ENCODE results near the gene PNKD.

Gene PNKD

GRCh38 chr2:218260742-218261422 lies 9.4 kb upstream of the PNKD start, which contains the start of gene GPBAR1:
GPBAR1 (plus strand) TSS chr2:218261015; CDS start chr2:218262725, 1,710 bp downstream.
- Histone ChIP-seq H3K4me3 (ENCODE audit: low read length) (peak within 1 kb of the TSS; percentile 8; the same call in 1 of the 2 replicates), H3K36me3 (ENCODE audit: control insufficient read depth, low read length) (peaks cover 30% of the 10 kb centered on the region), H3K4me1 (ENCODE audit: control insufficient read depth, low read length) (peaks cover 49% of the 10 kb centered on the region), H4K20me1 (ENCODE audit: control insufficient read depth, insufficient read depth, low read depth, low read length) (no peaks in the 10 kb centered on the region), H3F3A (ENCODE audit: control insufficient read depth, insufficient read depth) (peaks cover 18% of the 10 kb centered on the region), H3K9me3 (ENCODE audit: control insufficient read depth, insufficient read depth, low read length) (no peaks in the 10 kb centered on the region), H3K27me3 (ENCODE audit: control insufficient read depth, low read length) (no peaks in the 10 kb centered on the region), H3K4me2 (ENCODE audit: low read length) (peak within 1 kb of the TSS; percentile 26), H3K9me2 (replicated peaks; ENCODE audit: control insufficient read depth, low read length) (no peaks in the 10 kb centered on the region), H3K79me2 (ENCODE audit: control insufficient read depth, low read length) (no peaks in the 10 kb centered on the region), H3K27ac (ENCODE audit: low read depth, low read length) (0 out of 2 replicates have a peak within 1 kb of the TSS, but pooled peaks have one; percentile 9)
- TF ChIP-seq EZH2phosphoT487 (IDR thresholded peaks at IDR 0.05; ENCODE audit: borderline replicate concordance, low read length) = no peak
- TF ChIP-seq, protein P1, sequence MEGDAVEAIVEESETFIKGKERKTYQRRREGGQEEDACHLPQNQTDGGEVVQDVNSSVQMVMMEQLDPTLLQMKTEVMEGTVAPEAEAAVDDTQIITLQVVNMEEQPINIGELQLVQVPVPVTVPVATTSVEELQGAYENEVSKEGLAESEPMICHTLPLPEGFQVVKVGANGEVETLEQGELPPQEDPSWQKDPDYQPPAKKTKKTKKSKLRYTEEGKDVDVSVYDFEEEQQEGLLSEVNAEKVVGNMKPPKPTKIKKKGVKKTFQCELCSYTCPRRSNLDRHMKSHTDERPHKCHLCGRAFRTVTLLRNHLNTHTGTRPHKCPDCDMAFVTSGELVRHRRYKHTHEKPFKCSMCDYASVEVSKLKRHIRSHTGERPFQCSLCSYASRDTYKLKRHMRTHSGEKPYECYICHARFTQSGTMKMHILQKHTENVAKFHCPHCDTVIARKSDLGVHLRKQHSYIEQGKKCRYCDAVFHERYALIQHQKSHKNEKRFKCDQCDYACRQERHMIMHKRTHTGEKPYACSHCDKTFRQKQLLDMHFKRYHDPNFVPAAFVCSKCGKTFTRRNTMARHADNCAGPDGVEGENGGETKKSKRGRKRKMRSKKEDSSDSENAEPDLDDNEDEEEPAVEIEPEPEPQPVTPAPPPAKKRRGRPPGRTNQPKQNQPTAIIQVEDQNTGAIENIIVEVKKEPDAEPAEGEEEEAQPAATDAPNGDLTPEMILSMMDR (IDR thresholded peaks at IDR 0.05; ENCODE audit: low read depth, low read length, poor library complexity, severe bottlenecking) = no peak

GRCh38 chr2:218261423-218262236 lies 8.7 kb upstream of the PNKD start:
- Histone ChIP-seq H3K9me3 (ENCODE audit: control insufficient read depth, insufficient read depth, low read length) (no peaks in the 10 kb centered on the region), H3K36me3 (ENCODE audit: control insufficient read depth, low read length) (peaks cover 33% of the 10 kb centered on the region), H3K4me2 (ENCODE audit: low read length) (peak overlapping the region; percentile 26), H4K20me1 (ENCODE audit: control insufficient read depth, insufficient read depth, low read depth, low read length) (no peaks in the 10 kb centered on the region), H3K4me1 (ENCODE audit: control insufficient read depth, low read length) (peaks cover 49% of the 10 kb centered on the region), H3F3A (ENCODE audit: control insufficient read depth, insufficient read depth) (peaks cover 14% of the 10 kb centered on the region), H3K79me2 (ENCODE audit: control insufficient read depth, low read length) (no peaks in the 10 kb centered on the region), H3K27me3 (ENCODE audit: control insufficient read depth, low read length) (no peaks in the 10 kb centered on the region), H3K9me2 (replicated peaks; ENCODE audit: control insufficient read depth, low read length) (no peaks in the 10 kb centered on the region), H3K27ac (ENCODE audit: low read depth, low read length) (0 out of 2 replicates have a peak overlapping the region, but pooled peaks have one; percentile 9), H3K4me3 (ENCODE audit: low read length) (peak overlapping the region; percentile 8; the same call in 1 of the 2 replicates)
- TF ChIP-seq EZH2phosphoT487 (IDR thresholded peaks at IDR 0.05; ENCODE audit: borderline replicate concordance, low read length) = no peak
- TF ChIP-seq, protein P1 (IDR thresholded peaks at IDR 0.05; ENCODE audit: low read depth, low read length, poor library complexity, severe bottlenecking) = no peak

DNA sequence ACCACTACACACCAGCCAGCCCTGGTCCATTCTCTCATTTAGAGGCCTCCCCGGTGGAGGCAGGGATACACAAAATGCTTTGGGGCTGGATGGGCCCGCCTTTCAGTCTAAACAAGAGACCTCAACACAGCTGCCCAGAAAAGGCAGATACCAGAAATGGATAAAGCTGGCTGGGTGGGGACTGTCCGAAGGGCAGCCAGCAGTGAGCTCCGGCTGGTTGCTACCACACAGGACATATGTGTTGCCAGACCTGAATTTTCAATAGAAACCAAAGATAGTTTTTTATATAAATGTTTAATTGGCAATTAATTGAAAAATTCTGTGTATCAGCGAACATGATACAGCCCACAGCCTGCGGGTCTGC lies 8.1 kb upstream of the PNKD start:
- Histone ChIP-seq H3F3A (ENCODE audit: control insufficient read depth, insufficient read depth) (peaks cover 8% of the 10 kb centered on the region), H3K4me3 (ENCODE audit: low read length) (no peak overlapping the region), H3K27ac (ENCODE audit: low read depth, low read length) (no peak overlapping the region), H3K36me3 (ENCODE audit: control insufficient read depth, low read length) (peaks cover 34% of the 10 kb centered on the region), H3K9me2 (replicated peaks; ENCODE audit: control insufficient read depth, low read length) (no peaks in the 10 kb centered on the region), H3K27me3 (ENCODE audit: control insufficient read depth, low read length) (no peaks in the 10 kb centered on the region), H3K4me2 (ENCODE audit: low read length) (peak overlapping the region; percentile 26), H4K20me1 (ENCODE audit: control insufficient read depth, insufficient read depth, low read depth, low read length) (no peaks in the 10 kb centered on the region), H3K9me3 (ENCODE audit: control insufficient read depth, insufficient read depth, low read length) (no peaks in the 10 kb centered on the region), H3K4me1 (ENCODE audit: control insufficient read depth, low read length) (peaks cover 45% of the 10 kb centered on the region), H3K79me2 (ENCODE audit: control insufficient read depth, low read length) (no peaks in the 10 kb centered on the region)
- TF ChIP-seq EZH2phosphoT487 (IDR thresholded peaks at IDR 0.05; ENCODE audit: borderline replicate concordance, low read length) = no peak
- TF ChIP-seq, protein P1 (IDR thresholded peaks at IDR 0.05; ENCODE audit: low read depth, low read length, poor library complexity, severe bottlenecking) = no peak
